Measurements from ENCODE around the gene SLC11A2. TPM values are rescaled to one million over a fixed set of nuclear protein-coding genes. Genes with fewer than 3 reads are reported as not detected.

Gene SLC11A2
- polyA plus RNA-seq, 1 experiment, result 51.4 TPM

GRCh38 chr12:50948798-50949197 lies 77.4 kb downstream of the SLC11A2 start:
- H3K27me3 ChIP-seq (ENCODE audit: control insufficient read depth, insufficient read depth, low read length), result no peaks in the 10 kb centered on the region; the same call in 1 of the 2 replicates
- CTCF ChIA-PET, result interaction anchor here (0.5 kb wide), 1 partner anchor 12 kb away, joined by 4 read pairs; no protein-coding TSS in a partner anchor
- no peak for TF ChIP-seq CTCF (IDR thresholded peaks at IDR 0.05; ENCODE audit: insufficient read depth, low read depth, low read length)
- no peaks in the 10 kb centered on the region for H3K36me3 ChIP-seq (ENCODE audit: control insufficient read depth, insufficient read depth, low read length)
- no peak overlapping the region for H3K4me3 ChIP-seq (ENCODE audit: low read depth, low read length)
- DNase-seq (ENCODE audit: low read depth), result no peak
- POLR2A ChIA-PET, result no interaction called here

- Histone ChIP-seq H3K36me3 (ENCODE audit: control insufficient read depth, insufficient read depth, low read length) (no peaks in the 10 kb centered on the region), H3K27me3 (ENCODE audit: control insufficient read depth, insufficient read depth, low read length) (no peaks in the 10 kb centered on the region; the same call in 1 of the 2 replicates), H3K4me3 (ENCODE audit: low read depth, low read length) (no peak overlapping the region)
- no peak for DNase-seq (ENCODE audit: low read depth)
- CTCF ChIA-PET, result no interaction called here
- no peak for TF ChIP-seq CTCF (IDR thresholded peaks at IDR 0.05; ENCODE audit: insufficient read depth, low read depth, low read length)
- POLR2A ChIA-PET, result no interaction called here
Measured at GRCh38 chr12:50947933-50948626, 78.1 kb downstream of the SLC11A2 start.

GRCh38 chr12:50937653-50938052 lies 88.5 kb downstream of the SLC11A2 start:
- H3K36me3 ChIP-seq (ENCODE audit: control insufficient read depth, insufficient read depth, low read length), result no peaks in the 10 kb centered on the region; the same call in 1 of the 2 replicates
- H3K4me3 ChIP-seq (ENCODE audit: low read depth, low read length), result no peak overlapping the region
- TF ChIP-seq CTCF (IDR thresholded peaks at IDR 0.05; ENCODE audit: insufficient read depth, low read depth, low read length), result no peak
- ChIA-PET POLR2A (no interaction called here), CTCF (no interaction called here)
- no peaks in the 10 kb centered on the region for H3K27me3 ChIP-seq (ENCODE audit: control insufficient read depth, insufficient read depth, low read length)
- no peak for DNase-seq (ENCODE audit: low read depth)

- ChIA-PET CTCF (interaction anchor here (0.9 kb wide), 1 partner anchor 282 kb away, joined by 3 read pairs; no protein-coding TSS in a partner anchor), POLR2A (no interaction called here)
- DNase-seq (ENCODE audit: low read depth), result no peak
- H3K36me3 ChIP-seq (ENCODE audit: control insufficient read depth, insufficient read depth, low read length), result no peaks in the 10 kb centered on the region; the same call in 1 of the 2 replicates
- no peaks in the 10 kb centered on the region for H3K27me3 ChIP-seq (ENCODE audit: control insufficient read depth, insufficient read depth, low read length)
- no peak overlapping the region for H3K4me3 ChIP-seq (ENCODE audit: low read depth, low read length)
- TF ChIP-seq CTCF (IDR thresholded peaks at IDR 0.05; ENCODE audit: insufficient read depth, low read depth, low read length), result no peak
Measured at GRCh38 chr12:50936821-50937530, 89.2 kb downstream of the SLC11A2 start.
